ENCODE measurements around the gene SLC30A2.

SLC30A2 gene

DNA sequence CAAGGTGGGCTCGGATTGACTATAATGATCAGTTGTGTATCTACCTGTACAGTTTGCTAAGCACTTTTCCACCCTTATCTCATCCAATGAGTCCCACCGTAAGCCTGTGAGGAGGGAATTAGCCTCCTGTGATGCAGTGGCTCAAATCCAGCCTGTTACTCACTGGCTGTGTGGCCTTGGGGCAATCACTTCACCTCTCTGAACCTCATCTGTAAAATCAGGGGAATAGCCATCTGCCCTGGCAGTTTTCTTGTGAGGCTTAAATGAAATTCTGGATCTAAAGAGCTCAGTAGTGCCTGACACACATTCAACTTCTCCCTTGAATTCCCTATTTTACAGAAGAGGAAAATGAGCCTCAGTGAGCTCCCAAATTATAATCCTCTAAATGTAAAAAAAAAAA lies 31.7 kb downstream of the SLC30A2 start:
- no peaks in the 10 kb centered on the region for H3K27me3 ChIP-seq (ENCODE audit: insufficient read depth, poor library complexity, severe bottlenecking)
- TF ChIP-seq CTCF (IDR thresholded peaks at IDR 0.05; ENCODE audit: insufficient read depth, low read length) (no peak), SPI1 (IDR thresholded peaks at IDR 0.05; ENCODE audit: borderline replicate concordance, low read depth) (no peak), GABPA (IDR thresholded peaks at IDR 0.05; ENCODE audit: low read depth) (no peak), POLR2AphosphoS5 (IDR thresholded peaks at IDR 0.05; ENCODE audit: low read depth) (no peak)
- TF ChIP-seq, protein P1, sequence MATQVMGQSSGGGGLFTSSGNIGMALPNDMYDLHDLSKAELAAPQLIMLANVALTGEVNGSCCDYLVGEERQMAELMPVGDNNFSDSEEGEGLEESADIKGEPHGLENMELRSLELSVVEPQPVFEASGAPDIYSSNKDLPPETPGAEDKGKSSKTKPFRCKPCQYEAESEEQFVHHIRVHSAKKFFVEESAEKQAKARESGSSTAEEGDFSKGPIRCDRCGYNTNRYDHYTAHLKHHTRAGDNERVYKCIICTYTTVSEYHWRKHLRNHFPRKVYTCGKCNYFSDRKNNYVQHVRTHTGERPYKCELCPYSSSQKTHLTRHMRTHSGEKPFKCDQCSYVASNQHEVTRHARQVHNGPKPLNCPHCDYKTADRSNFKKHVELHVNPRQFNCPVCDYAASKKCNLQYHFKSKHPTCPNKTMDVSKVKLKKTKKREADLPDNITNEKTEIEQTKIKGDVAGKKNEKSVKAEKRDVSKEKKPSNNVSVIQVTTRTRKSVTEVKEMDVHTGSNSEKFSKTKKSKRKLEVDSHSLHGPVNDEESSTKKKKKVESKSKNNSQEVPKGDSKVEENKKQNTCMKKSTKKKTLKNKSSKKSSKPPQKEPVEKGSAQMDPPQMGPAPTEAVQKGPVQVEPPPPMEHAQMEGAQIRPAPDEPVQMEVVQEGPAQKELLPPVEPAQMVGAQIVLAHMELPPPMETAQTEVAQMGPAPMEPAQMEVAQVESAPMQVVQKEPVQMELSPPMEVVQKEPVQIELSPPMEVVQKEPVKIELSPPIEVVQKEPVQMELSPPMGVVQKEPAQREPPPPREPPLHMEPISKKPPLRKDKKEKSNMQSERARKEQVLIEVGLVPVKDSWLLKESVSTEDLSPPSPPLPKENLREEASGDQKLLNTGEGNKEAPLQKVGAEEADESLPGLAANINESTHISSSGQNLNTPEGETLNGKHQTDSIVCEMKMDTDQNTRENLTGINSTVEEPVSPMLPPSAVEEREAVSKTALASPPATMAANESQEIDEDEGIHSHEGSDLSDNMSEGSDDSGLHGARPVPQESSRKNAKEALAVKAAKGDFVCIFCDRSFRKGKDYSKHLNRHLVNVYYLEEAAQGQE (IDR thresholded peaks at IDR 0.05; ENCODE audit: insufficient replicate concordance, low read depth) = no peak
- DNase-seq (ENCODE audit: low read depth in 1 of 2, low spot score in 1 of 2) = no peak
- H3K27ac ChIP-seq (replicated peaks) = no peak overlapping the region
- H3K4me3 ChIP-seq (replicated peaks; ENCODE audit: insufficient read depth, low read length) = no peak overlapping the region

DNA sequence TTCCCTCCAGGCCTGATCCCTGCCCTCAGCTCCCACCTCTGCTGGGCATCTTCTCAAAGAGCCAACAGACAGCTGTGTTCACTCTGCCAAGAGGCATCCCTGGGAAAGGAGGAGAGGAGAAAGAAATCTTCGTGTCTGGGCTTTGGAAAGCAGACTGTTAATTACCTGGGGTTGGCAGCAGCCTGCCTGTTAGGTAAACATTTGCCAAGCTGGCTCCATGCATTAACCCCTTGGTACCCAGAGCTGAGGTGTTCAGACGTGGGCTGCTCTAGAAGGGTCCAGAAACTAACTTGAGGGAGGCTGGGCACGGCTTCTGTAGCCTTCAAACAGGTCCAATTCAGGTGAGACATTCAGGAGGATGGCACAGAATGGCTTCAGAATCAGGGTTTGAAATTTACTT lies 33.1 kb downstream of the SLC30A2 start:
- TF ChIP-seq, protein P1 (IDR thresholded peaks at IDR 0.05; ENCODE audit: insufficient replicate concordance, low read depth) = no peak
- no peak for TF ChIP-seq SPI1 (IDR thresholded peaks at IDR 0.05; ENCODE audit: borderline replicate concordance, low read depth)
- no peak for TF ChIP-seq POLR2AphosphoS5 (IDR thresholded peaks at IDR 0.05; ENCODE audit: low read depth)
- no peak for TF ChIP-seq GABPA (IDR thresholded peaks at IDR 0.05; ENCODE audit: low read depth)
- TF ChIP-seq CTCF (IDR thresholded peaks at IDR 0.05; ENCODE audit: insufficient read depth, low read length) = no peak
- Histone ChIP-seq H3K4me3 (replicated peaks; ENCODE audit: insufficient read depth, low read length) (no peak overlapping the region), H3K27ac (replicated peaks) (no peak overlapping the region), H3K27me3 (ENCODE audit: insufficient read depth, poor library complexity, severe bottlenecking) (no peaks in the 10 kb centered on the region)
- no peak for DNase-seq (ENCODE audit: low read depth in 1 of 2, low spot score in 1 of 2)

DNA sequence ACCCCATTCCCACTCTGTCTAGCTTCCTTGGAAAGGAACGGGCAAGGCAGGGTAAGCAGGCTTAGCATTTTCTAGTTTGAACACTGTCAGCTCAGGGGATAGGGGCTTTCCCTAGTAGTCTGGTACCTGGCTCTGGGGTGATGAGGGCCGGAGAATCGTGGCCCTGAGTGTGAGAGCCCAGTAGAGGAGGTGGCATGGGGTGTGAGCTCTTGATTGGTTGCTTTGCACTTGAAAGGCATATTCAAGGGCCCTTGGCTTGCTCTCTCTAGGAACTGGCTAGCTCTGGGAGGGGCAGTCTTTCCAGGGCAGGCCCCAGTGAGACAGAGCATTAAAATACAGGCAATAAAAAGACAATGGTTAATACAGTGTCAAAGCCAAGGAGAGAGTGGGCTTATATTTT lies 35.1 kb downstream of the SLC30A2 start:
- no peak for DNase-seq (ENCODE audit: low read depth in 1 of 2, low spot score in 1 of 2)
- TF ChIP-seq CTCF (IDR thresholded peaks at IDR 0.05; ENCODE audit: insufficient read depth, low read length) (no peak), GABPA (IDR thresholded peaks at IDR 0.05; ENCODE audit: low read depth) (no peak), SPI1 (IDR thresholded peaks at IDR 0.05; ENCODE audit: borderline replicate concordance, low read depth) (no peak), POLR2AphosphoS5 (IDR thresholded peaks at IDR 0.05; ENCODE audit: low read depth) (no peak)
- TF ChIP-seq, protein P1 (IDR thresholded peaks at IDR 0.05; ENCODE audit: insufficient replicate concordance, low read depth) = no peak
- no peak overlapping the region for H3K4me3 ChIP-seq (replicated peaks; ENCODE audit: insufficient read depth, low read length)

More for the DNA sequence above, 35.1 kb downstream of the SLC30A2 start:
- no peaks in the 10 kb centered on the region for H3K27me3 ChIP-seq (ENCODE audit: insufficient read depth, poor library complexity, severe bottlenecking)
- no peak overlapping the region for H3K27ac ChIP-seq (replicated peaks)

All from HL-60 (cell line).